NCI-H187 treated with DMSO at 0.1 percent for 48 hours (cell line): ENCODE results near the gene POLR2I.
"Not testable (repeated sequence)": the region's sequence is repeated elsewhere in the genome, so short reads cannot be mapped to it uniquely, and the experiment has no call there.

Experiments used
- DNase-seq: peaks from one replicate; lab custom pipeline; 2025; lab: John Stamatoyannopoulos, UW

POLR2I gene

DNA sequence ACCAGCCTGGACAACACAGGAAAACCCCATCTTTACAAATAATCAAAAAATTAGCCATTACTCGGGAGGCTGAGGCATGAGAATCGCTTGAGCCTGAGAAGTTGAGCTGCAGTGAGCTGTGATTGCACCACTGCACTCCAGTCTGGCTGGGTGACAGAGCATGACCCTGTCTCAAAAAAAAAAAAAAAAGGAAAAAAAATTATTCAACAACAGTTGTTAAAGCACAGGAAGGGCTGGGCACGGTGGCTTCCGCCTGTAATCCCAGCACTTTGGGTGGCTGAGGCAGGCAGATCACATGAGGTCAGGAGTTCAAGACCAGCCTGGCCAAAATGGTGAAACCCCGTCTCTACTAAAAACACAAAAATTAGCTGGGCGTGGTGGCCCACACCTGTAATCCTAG, 16.5 kb upstream of the POLR2I start:
- not testable (repeated sequence) for DNase-seq

- no peak for DNase-seq
Measured at GRCh38 chr19:36128392-36128736, 13.7 kb upstream of the POLR2I start.

GRCh38 chr19:36125557-36125956, 10.9 kb upstream of the POLR2I start:
- no peak for DNase-seq

GRCh38 chr19:36121486-36122124, 6.9 kb upstream of the POLR2I start:
- DNase-seq = no peak

GRCh38 chr19:36120984-36121358, 6.3 kb upstream of the POLR2I start:
- DNase-seq = no peak

DNA sequence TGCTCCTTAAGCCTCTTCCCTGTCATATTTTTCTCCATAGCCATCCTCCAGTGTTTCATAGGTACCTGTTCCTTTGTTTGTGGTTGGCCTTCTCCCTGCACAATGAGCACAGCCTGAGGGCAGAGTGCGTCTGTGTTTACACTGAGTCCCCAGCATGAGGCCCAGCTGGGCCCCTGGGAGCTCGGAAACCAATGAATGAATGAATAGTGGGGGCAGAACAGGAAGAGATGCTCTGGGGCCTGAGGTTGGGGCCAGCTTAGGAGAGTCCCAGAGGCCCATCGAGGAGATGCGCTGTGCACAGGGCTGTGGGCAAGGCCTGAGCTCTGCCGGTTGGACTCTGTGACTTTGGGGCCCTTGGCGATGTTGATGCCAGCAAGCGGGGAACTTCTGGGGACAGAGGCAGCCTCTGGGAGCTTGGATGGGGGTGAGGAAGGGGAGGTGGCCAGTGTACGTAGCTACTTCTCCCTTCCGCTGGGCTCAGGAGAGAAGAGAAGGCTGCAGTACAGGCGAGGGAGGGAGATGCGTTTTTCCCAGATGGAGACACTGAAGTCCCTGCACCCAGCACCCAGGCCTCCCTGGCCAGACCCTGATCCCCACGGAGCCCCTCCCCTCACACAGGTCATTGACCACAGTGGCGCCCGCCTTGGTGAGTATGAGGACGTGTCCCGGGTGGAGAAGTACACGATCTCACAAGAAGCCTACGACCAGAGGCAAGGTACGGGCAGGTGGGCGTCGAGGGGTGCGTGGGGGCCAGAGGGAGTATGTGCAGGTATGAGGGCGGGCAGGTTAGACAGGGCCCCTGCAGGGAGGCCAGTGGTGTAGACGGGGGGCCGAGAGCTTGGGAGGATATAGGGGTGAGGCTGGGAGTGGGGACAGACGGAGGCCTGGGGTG, 5.7 kb upstream of the POLR2I start:
- no peak for DNase-seq

DNA sequence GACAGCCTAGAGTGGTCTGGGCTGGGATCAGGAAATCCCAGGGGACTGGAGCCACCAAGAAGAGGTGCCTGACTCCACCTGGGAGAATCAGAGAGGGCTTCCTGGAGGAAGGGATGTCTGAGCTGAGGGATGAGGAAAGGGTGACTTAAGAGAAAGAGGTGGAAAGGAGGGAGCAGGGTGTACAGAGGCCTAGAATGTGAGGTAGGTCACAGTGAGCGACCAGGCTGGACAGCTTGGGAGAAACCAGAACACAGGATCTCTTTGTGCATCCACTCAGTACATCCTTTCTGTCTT, 1.6 kb upstream of the POLR2I start:
- DNase-seq = no peak

- DNase-seq = no peak
Measured at GRCh38 chr19:36115453-36116343, 1.0 kb upstream of the POLR2I start, which contains the start of gene TBCB. TBCB (plus strand) TSS chr19:36115468; CDS start chr19:36115561, 93 bp downstream.

- DNase-seq = no peak
Measured at GRCh38 chr19:36113894-36114720, 568 bp downstream of the POLR2I start.

GRCh38 chr19:36113425-36113824, 1.2 kb downstream of the POLR2I start:
- DNase-seq = no peak

- DNase-seq = no peak
Measured at GRCh38 chr19:36112678-36113077, 2.0 kb downstream of the POLR2I start.

DNA sequence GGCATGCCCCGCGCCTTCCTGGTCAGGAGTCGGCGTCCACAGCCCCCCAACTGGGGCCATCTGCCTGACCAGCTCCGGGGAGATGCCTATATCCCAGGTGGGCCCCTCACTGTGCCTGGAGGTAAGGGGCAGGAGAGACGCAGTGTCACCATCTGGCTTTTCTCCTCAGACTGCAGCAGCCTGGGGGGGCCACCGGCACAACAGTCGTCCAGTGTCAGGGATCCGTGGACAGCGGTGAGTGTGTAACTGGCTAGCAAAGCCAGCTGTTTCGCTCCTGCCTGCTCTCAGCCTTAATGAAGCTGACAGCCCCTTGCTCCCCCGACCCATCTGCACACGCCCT, 3.5 kb downstream of the POLR2I start:
- no peak for DNase-seq

DNA sequence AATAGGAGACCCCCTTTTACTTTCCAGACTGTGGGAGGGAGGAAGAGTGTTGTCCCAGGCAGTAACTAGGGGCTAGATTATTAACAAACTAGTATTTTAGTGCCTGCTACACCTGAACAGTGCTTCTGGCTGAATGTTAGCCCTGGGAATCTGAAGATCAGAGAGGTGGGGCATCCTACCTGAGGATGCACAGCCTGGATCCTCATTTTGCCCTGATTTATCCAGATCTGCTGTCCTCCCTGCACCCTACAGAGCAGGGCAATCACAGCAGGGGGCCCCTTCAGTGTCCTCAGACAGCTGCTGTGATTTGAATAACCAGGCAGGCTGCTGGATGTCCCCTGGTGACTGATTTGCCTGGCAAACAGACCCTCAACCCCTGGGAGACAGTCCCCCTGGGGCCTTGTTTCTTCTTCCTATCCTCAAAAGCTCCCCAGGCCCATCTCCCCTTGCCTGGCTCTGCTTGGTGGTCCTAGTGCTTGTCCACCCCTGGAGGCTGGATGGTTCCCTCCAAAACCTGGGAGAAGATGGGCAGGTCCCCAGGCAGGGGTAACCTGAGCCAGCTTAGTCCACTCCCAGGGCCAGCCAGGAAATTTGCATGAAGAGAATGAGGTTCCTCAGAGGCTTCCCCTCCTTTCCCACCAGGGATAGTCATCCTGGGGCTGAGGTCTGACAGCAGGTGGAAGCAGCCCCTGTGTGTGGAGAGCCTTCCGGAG, 4.0 kb downstream of the POLR2I start, which contains the start of gene OVOL3:
TSS of gene OVOL3 (plus strand) at position 657 of the 713 bp plus-strand sequence. CDS start 60 bp downstream, outside the sequence.
- no peak for DNase-seq

GRCh38 chr19:36108684-36109083, 6.0 kb downstream of the POLR2I start:
- no peak for DNase-seq

- DNase-seq = no peak
Measured at GRCh38 chr19:36106991-36107390, 7.7 kb downstream of the POLR2I start.

DNA sequence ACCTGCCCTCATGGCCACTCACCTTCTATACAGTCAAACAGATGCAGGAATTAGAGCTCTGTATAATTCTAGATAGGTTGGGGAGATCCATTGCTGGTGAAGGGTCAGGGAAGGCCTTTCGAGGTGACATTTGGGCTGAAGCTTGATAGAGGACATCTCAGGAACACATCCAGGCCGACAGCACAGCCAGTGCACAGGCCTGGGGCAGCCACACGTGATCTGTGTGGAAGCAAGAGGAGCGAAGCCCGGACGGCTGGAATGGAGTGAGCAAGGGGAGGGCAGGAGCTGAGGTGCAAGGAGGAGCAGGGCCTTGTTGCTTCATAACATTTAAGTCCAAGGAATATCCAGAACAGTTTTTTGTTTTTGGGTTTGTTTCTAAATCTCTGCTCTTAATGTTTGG, 8.2 kb downstream of the POLR2I start:
- DNase-seq = no peak

DNA sequence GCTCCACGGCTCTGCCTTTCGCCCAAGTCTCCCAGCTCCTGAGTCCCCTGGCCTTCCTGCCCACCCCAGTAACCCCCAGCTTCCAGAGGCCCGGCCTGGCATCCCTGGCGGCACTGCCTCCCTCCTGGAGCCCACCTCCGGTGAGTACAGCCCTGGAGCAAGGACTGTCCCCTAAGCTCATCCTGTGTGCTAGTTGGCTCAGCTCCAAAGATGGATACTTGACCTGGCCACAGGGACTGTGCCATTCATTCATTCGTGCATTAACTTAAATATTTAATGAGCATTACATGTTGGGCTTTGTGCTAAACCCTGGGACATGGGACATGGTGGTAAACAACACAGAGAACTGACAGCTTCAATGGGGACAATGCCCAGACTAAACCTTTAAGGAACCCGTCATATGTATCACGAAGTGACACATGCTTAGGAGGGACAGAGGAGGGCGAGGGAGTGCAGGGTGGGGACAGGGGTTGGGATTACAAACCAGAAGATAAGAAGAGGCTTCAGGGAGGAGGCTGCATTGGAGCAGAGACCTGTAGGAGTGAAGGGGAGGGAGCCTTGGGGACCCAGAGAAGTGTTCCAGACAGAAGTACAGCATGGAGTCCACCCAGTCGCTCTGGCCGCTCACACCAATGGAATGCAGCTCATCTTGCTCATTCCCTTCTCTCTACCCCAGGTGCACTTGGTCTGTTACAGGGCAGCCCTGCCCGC, 10.7 kb downstream of the POLR2I start:
- no peak for DNase-seq

GRCh38 chr19:36103040-36103626, 11.5 kb downstream of the POLR2I start:
- no peak for DNase-seq

DNA sequence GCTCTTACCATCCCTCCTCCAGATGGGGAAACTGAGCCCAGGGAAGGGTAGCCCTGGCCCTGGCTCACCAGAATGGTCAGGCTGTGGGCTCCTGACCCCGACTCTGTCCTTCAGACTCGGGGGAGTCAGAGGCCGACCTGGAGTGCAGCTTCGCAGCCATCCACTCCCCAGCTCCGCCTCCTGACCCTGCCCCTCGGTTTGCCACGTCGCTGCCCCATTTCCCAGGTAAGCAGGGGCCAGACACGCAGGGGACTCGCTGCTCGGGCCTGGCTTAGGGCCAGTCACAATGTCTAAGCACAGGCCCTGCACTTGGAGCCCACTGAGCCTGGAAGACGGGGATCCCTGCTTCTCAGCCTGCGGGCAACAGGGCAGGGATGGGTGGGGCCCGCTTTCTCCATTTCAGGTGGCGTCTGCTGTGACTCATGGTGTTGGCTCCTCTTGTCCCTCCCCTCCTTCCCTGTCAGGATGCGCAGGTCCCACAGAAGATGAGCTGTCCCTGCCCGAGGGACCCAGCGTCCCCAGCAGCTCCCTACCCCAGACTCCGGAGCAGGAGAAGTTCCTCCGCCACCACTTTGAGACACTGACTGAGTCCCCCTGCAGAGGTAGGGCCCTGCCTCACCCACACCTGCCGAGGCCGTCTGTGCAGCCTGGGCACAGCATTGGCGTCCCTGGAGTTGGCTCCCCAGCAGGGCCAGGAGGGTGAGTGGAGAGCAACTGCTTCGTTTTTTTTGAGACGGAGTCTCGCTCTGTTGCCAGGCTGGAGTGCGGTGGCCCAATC, 12.9 kb downstream of the POLR2I start:
- DNase-seq = no peak
